ENCODE data around the gene MED27. TPM values are rescaled to one million over a fixed set of nuclear protein-coding genes. Genes with fewer than 3 reads are reported as not detected.

Gene MED27
- total RNA-seq, 2 donors from 2014 or later: 29.0 to 30.5 TPM

DNA sequence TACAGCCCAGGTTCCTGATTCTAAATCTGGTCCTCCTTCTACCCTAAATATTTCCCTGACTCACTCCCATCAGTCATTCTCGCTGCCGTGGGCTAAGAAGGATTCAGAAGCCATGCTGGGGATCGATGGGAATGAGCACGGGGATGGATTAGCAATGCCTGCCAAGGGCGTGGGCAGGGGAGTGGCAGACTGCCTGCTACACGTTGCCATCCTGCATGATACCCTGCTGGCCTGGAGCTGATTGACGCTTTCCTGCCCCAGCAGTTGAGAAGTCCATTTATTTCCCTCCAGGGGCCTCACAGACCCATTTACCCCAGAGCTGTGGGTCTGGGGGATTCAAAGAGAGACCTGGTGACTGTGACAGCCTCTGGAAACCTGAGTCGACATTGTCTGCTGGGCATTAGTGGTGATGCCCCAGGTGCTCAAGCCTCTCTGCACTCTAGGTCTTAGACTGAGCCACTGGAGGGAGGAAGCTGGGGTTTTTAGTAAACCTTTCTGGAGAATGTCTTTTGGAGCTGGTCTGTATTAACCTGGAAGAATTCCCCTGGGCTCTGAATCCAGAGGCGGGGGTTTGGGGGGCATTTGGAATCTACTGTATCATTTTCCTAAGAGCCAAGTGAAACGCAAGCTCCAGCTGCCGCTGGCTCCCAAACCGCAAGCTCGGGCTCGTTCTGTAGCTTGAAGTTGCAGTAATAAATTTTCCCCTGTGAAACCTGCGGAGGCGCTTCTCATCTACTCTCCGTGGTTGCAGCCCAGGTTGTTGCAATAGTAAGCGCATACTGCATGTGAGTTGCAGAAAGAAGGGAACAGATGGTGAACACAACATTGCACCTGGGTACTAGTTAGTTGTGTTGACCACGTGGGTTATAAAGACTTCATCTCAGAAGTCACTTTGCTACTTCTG lies 263.4 kb downstream of the MED27 start:
- DNase-seq (no peak), ATAC-seq (replicated peaks in 1 of 2) (no peak)
- H3K4me1 Mint-ChIP-seq (ENCODE audit: low read depth): no peaks in the 10 kb centered on the region
- peaks cover 54% of the 10 kb centered on the region for H3K27me3 Mint-ChIP-seq (ENCODE audit: low read depth)
- H3K27ac Mint-ChIP-seq: no peak overlapping the region
- no peaks in the 10 kb centered on the region for H3K9me3 Mint-ChIP-seq
- H3K4me3 Mint-ChIP-seq: no peak overlapping the region
- no peaks in the 10 kb centered on the region for H3K36me3 Mint-ChIP-seq (ENCODE audit: insufficient read depth in 2 of 2)

DNA sequence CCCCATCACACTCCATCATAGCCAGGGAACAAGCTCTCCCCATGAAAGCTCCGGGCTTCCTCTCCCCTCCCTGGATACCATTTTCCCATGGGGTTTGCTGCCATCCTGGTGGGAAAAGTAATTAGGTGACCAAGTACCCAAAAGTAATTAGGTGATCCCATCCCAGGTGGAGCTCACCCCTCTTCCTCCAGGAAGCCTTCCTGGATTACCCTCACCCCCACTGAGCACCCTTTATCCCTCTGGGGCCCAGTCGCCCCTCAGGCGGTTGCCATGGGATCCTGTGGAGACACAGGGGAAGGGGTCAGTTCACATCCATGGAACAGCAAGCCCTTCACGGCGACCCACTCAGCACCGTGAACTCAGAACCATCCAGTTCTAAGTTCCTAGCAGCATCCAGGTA lies 265.0 kb downstream of the MED27 start:
- ATAC-seq (replicated peaks in 1 of 2) (no peak), DNase-seq (no peak)
- Mint-ChIP-seq H3K27me3 (ENCODE audit: low read depth) (peaks cover 41% of the 10 kb centered on the region), H3K36me3 (ENCODE audit: insufficient read depth in 2 of 2) (no peaks in the 10 kb centered on the region), H3K4me3 (no peak overlapping the region), H3K9me3 (no peaks in the 10 kb centered on the region), H3K27ac (no peak overlapping the region), H3K4me1 (ENCODE audit: low read depth) (no peaks in the 10 kb centered on the region)

DNA sequence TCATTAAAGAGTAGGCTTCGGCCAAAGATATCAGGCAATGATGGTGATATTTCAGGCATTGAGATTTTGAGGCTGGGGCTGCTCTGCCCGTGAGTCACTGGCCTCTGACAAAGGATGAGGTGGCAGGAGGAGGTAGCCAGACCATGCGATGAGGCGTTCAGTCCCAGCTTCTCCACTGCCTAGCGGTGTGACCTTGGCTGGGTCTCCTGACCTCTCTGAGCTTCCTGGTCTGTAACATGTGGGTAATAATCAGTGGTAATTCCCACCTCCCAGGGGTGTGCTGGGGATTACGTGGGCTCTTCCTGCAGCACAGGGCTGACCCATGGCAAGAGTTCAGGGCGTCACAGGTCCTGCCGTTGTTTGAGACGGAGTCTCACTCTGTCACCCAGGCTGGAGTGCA lies 266.6 kb downstream of the MED27 start:
- H3K9me3 Mint-ChIP-seq: no peaks in the 10 kb centered on the region
- peaks cover 42% of the 10 kb centered on the region for H3K27me3 Mint-ChIP-seq (ENCODE audit: low read depth)
- no peaks in the 10 kb centered on the region for H3K4me1 Mint-ChIP-seq (ENCODE audit: low read depth)
- H3K4me3 Mint-ChIP-seq: no peak overlapping the region
- ATAC-seq (replicated peaks in 1 of 2) (no peak), DNase-seq (no peak)
- no peaks in the 10 kb centered on the region for H3K36me3 Mint-ChIP-seq (ENCODE audit: insufficient read depth in 2 of 2)
- H3K27ac Mint-ChIP-seq: no peak overlapping the region

DNA sequence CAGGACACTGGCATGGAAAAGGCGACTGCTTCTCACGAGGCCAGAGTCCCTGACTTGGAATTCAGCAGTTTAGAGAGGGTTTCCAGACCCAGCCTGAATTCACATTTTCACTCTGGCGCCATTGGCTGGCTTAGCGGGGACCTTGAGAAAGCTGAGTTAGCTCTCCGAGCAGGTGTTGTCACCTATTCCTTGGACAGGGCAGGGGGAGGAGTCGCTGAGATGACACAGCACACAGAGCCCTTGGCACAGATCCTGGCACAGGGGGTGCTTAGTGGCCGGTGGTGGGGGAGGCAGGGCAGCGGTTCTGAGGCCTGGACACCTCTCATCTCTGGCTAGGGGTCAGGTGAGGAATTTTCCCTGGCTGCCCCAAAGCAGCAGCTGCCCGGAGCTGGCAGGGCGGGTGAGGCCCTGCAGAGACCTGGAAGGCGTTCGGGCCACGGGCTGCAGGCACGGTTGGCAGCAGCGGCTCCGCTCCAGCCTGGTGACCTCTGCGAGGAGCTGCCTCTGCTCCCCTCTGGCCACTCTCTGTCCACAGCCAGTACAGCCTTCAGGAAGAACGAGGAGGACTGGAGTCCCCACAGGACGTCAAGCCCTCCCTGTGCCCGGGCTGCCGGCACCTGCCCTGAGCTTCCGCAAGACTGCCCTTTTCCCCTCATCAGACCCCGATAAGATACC lies 267.4 kb downstream of the MED27 start:
- H3K4me1 Mint-ChIP-seq (ENCODE audit: low read depth): no peaks in the 10 kb centered on the region
- H3K27ac Mint-ChIP-seq: no peak overlapping the region

DNA sequence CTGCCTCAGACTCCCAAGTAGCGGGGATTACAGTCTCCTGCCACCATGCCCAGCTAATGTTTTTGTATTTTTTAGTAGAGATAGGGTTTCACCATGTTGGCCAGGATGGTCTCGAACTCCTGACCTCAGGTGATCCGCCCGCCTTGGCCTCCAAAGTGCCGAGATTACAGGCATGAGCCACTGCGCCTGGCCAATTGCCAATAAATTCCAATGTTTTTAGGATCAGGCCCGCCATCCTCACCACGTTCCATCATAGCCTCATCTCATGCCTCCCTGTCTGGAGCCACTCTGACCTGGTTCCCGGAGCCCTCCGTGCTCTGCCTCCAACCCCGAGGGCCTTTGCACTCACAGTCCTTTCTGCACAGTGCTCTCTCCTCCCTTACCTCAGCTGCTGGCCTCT lies 268.3 kb downstream of the MED27 start:
- no peak overlapping the region for H3K27ac Mint-ChIP-seq
- H3K27me3 Mint-ChIP-seq (ENCODE audit: low read depth): peaks cover 44% of the 10 kb centered on the region
- DNase-seq (no peak), ATAC-seq (replicated peaks in 1 of 2) (no peak)
- no peak overlapping the region for H3K4me3 Mint-ChIP-seq
- no peaks in the 10 kb centered on the region for H3K9me3 Mint-ChIP-seq
- no peaks in the 10 kb centered on the region for H3K4me1 Mint-ChIP-seq (ENCODE audit: low read depth)
- H3K36me3 Mint-ChIP-seq (ENCODE audit: insufficient read depth in 2 of 2): no peaks in the 10 kb centered on the region

More for the DNA sequence above, 267.4 kb downstream of the MED27 start:
- peaks cover 46% of the 10 kb centered on the region for H3K27me3 Mint-ChIP-seq (ENCODE audit: low read depth)
- no peak overlapping the region for H3K4me3 Mint-ChIP-seq
- no peaks in the 10 kb centered on the region for H3K9me3 Mint-ChIP-seq
- H3K36me3 Mint-ChIP-seq (ENCODE audit: insufficient read depth in 2 of 2): no peaks in the 10 kb centered on the region
- ATAC-seq (replicated peaks in 1 of 2) (no peak), DNase-seq (no peak)

DNA sequence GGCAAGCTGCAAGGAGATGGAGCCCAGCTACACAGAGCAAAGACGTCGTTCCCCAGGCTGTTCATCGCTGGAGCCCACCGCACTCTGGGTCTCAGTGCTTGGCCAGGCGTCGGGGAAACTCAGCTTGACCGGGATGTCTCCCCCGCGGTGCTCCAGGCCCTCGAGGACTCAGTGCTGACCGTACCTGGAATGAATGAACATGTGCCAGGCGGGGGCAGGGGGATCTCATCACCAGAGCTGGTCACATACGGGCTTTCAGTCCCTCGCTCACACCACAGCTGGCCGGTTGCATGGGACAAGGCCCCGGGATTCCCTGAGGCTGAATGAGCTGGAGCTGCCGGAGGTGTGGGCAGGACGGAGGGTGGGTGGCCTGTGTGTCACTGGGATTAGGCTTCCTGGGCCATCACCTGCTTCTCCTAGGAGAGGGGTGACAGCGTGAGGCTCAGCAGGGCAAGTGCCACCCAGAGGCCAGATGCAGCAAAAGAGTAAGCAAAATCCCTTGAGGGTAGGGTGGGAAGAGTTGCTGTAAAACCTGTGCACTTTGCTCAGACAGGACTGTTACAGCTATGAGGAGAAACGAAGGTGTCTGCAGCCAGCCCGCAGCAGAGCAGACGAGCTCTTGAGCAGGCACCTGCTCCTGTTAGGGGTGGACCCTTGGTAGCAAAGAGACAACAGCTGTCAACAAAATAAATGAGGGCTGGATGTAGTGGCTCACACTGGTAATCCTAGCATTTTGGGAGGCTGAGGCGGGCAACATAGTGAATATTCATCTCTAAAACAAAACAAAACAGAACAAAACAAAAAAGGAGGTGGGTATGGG lies 269.1 kb downstream of the MED27 start:
- no peaks in the 10 kb centered on the region for H3K4me1 Mint-ChIP-seq (ENCODE audit: low read depth)
- H3K4me3 Mint-ChIP-seq: no peak overlapping the region
- H3K27me3 Mint-ChIP-seq (ENCODE audit: low read depth): peaks cover 41% of the 10 kb centered on the region
- H3K27ac Mint-ChIP-seq: no peak overlapping the region
- no peaks in the 10 kb centered on the region for H3K36me3 Mint-ChIP-seq (ENCODE audit: insufficient read depth in 2 of 2)
- DNase-seq: no peak
- ATAC-seq (replicated peaks in 1 of 2): no peak
- no peaks in the 10 kb centered on the region for H3K9me3 Mint-ChIP-seq

Other genes starting within 250 kb of the MED27 start
- 1 to 10 TPM; 3.2 to 5.4 TPM for gene NTNG2, start 82.2 kb upstream of the MED27 start, total RNA-seq

Measured in activated T-cell treated with anti-CD3 and anti-CD28 coated beads, Interleukin-2, amount 50 U/mL, for 72 hours (primary cell).